ENCODE results near the gene CASP2. TPM values are rescaled to one million over a fixed set of nuclear protein-coding genes. Genes with fewer than 3 reads are reported as not detected.
"Not testable (repeated sequence)": the region's sequence is repeated elsewhere in the genome, so short reads cannot be mapped to it uniquely, and the experiment has no call there.

CASP2 gene
- total RNA-seq, 1 experiment from 2014 or later: 65.3 TPM

DNA sequence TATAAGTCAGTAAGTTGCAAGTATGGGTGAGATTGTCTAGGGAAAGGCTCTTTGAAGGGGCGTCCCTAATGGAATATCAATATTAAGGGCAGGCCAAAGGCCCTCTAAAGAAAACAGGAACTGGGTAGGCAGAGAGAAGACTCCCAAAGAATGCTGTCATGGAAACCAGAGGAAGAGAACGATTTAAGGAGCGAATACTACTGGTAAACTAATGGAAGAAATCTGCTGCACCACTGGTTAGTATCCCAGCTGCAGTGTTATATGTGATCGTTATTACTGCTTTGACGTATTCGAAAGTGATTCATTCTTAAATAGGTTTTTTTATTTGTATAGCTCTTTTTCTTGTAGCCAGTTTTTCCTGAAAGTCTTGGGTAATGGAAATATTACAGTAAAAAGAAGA, 1.3 kb downstream of the CASP2 start:
- Mint-ChIP-seq H3K36me3 (ENCODE audit: insufficient read depth in 1 of 3, low read depth in 3 of 3) (peaks cover 43 to 63% (median 55%) of the 10 kb centered on the region in 3 experiments), H3K4me3 (peak overlapping the region; percentile 91 to 95), H3K27me3 (ENCODE audit: low read depth) (peaks cover 33% of the 10 kb centered on the region), H3K9me3 (peaks cover 12 to 14% of the 10 kb centered on the region in 2 experiments), H3K4me1 (peaks cover 26 to 29% of the 10 kb centered on the region in 2 experiments), H3K27ac (no peak overlapping the region)
- peak overlapping the region; percentile 99 for H3K4me2 ChIP-seq (ENCODE audit: insufficient read depth, insufficient read length, low read length)
- no peak overlapping the region for H2BK120ac ChIP-seq (ENCODE audit: low read depth, low read length, poor library complexity, severe bottlenecking)
- no peak overlapping the region for H4K91ac ChIP-seq (ENCODE audit: insufficient read length, low read depth, low read length)
- no peak overlapping the region for H2AK5ac ChIP-seq (ENCODE audit: insufficient read length, low read length)
- H3K4ac ChIP-seq (ENCODE audit: low read depth, low read length): no peak overlapping the region
- H3K27me3 ChIP-seq (ENCODE audit: insufficient read depth, low read length): peaks cover 10% of the 10 kb centered on the region; the same call in 1 of the 2 replicates
- H3T11ph ChIP-seq (ENCODE audit: low read length): no peak overlapping the region
- no peak overlapping the region for H2AFZ ChIP-seq (ENCODE audit: low read length)
- no peak overlapping the region for H3K14ac ChIP-seq (ENCODE audit: insufficient read depth, low read length)
- H2BK15ac ChIP-seq (ENCODE audit: low read depth, low read length): no peak overlapping the region
- no CpG with 5 or more reads among the region's 6 CpGs for WGBS (ENCODE audit: extremely low coverage, insufficient read length, low lambda C conversion rate)
- H3K27ac ChIP-seq (ENCODE audit: insufficient read length, low read depth, low read length): no peak overlapping the region
- peak overlapping the region; percentile 94 for H3K9ac ChIP-seq (ENCODE audit: extremely low read depth, insufficient read length, low read length)
- DNase-seq: no peak
- H3K18ac ChIP-seq (ENCODE audit: insufficient read length, low read depth, low read length): no peak overlapping the region
- TF ChIP-seq, protein P1, sequence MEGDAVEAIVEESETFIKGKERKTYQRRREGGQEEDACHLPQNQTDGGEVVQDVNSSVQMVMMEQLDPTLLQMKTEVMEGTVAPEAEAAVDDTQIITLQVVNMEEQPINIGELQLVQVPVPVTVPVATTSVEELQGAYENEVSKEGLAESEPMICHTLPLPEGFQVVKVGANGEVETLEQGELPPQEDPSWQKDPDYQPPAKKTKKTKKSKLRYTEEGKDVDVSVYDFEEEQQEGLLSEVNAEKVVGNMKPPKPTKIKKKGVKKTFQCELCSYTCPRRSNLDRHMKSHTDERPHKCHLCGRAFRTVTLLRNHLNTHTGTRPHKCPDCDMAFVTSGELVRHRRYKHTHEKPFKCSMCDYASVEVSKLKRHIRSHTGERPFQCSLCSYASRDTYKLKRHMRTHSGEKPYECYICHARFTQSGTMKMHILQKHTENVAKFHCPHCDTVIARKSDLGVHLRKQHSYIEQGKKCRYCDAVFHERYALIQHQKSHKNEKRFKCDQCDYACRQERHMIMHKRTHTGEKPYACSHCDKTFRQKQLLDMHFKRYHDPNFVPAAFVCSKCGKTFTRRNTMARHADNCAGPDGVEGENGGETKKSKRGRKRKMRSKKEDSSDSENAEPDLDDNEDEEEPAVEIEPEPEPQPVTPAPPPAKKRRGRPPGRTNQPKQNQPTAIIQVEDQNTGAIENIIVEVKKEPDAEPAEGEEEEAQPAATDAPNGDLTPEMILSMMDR (conservative IDR thresholded peaks at IDR 0.05): no peak
- H4K8ac ChIP-seq (replicated peaks; ENCODE audit: insufficient read length, low read depth, low read length): no peak overlapping the region
- peaks cover 10% of the 10 kb centered on the region for H3K23me2 ChIP-seq (ENCODE audit: insufficient read length, low read depth, low read length, poor library complexity, severe bottlenecking)
- no peak overlapping the region for H3K56ac ChIP-seq (ENCODE audit: insufficient read length, low read depth, low read length)
- H3K4me1 ChIP-seq (ENCODE audit: insufficient read depth, low read length): peaks cover 6% of the 10 kb centered on the region; the same call in 1 of the 2 replicates
- peaks cover 10% of the 10 kb centered on the region for H3K9me3 ChIP-seq (ENCODE audit: control insufficient read depth, low read depth, low read length)
- peaks cover 16% of the 10 kb centered on the region; the same call in 1 of the 2 replicates for H3K79me2 ChIP-seq (ENCODE audit: insufficient read depth, low read length)
- no peak overlapping the region for H4K5ac ChIP-seq (ENCODE audit: insufficient read length, low read depth, low read length)
- H2BK12ac ChIP-seq (ENCODE audit: insufficient read length, low read depth, low read length): no peak overlapping the region
- H2BK5ac ChIP-seq (ENCODE audit: insufficient read length, low read length): no peak overlapping the region
- H4K20me1 ChIP-seq (ENCODE audit: control insufficient read depth, insufficient read depth, insufficient read length): no peaks in the 10 kb centered on the region
- no peaks in the 10 kb centered on the region for H3K79me1 ChIP-seq (ENCODE audit: insufficient read depth, low read depth, low read length, poor library complexity, severe bottlenecking)
- no peak overlapping the region for H2BK20ac ChIP-seq (ENCODE audit: low read depth, low read length, poor library complexity, severe bottlenecking)
- no peak overlapping the region for H3K23ac ChIP-seq (ENCODE audit: insufficient read length, low read depth, low read length)

DNA sequence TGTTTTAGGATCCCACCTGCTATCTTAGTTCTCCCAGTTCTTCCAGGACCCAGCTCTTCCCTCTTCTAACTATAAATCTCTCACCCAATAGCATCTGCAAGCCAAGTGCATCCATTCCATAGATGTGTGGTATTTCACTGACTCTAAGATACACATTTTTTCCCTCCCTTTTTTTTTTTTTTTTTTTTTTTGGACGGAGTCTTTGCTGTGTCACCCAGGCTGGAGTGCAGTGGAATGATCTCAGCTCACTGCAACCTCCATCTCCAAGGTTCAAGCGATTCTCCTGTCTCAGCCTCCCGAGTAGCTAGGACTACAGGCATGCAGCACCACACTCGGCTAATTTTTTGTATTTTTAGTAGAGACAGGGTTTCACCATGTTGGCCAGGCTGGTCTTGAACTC, 1.7 kb downstream of the CASP2 start:
- H2BK120ac ChIP-seq (ENCODE audit: low read depth, low read length, poor library complexity, severe bottlenecking); H3K27ac ChIP-seq (ENCODE audit: insufficient read length, low read depth, low read length); H3K4me1 ChIP-seq (ENCODE audit: insufficient read depth, low read length); H4K8ac ChIP-seq (replicated peaks; ENCODE audit: insufficient read length, low read depth, low read length); H3K14ac ChIP-seq (ENCODE audit: insufficient read depth, low read length); H3K9me3 ChIP-seq (ENCODE audit: control insufficient read depth, low read depth, low read length); H3K56ac ChIP-seq (ENCODE audit: insufficient read length, low read depth, low read length); H3K4ac ChIP-seq (ENCODE audit: low read depth, low read length); H2BK12ac ChIP-seq (ENCODE audit: insufficient read length, low read depth, low read length); H2AFZ ChIP-seq (ENCODE audit: low read length); H4K5ac ChIP-seq (ENCODE audit: insufficient read length, low read depth, low read length); H2BK15ac ChIP-seq (ENCODE audit: low read depth, low read length); H3K18ac ChIP-seq (ENCODE audit: insufficient read length, low read depth, low read length); H3K23ac ChIP-seq (ENCODE audit: insufficient read length, low read depth, low read length); DNase-seq; H3T11ph ChIP-seq (ENCODE audit: low read length); H3K4me2 ChIP-seq (ENCODE audit: insufficient read depth, insufficient read length, low read length); H2BK5ac ChIP-seq (ENCODE audit: insufficient read length, low read length); H4K91ac ChIP-seq (ENCODE audit: insufficient read length, low read depth, low read length); H3K9ac ChIP-seq (ENCODE audit: extremely low read depth, insufficient read length, low read length); H3K79me1 ChIP-seq (ENCODE audit: insufficient read depth, low read depth, low read length, poor library complexity, severe bottlenecking); H3K23me2 ChIP-seq (ENCODE audit: insufficient read length, low read depth, low read length, poor library complexity, severe bottlenecking); H2AK5ac ChIP-seq (ENCODE audit: insufficient read length, low read length); H4K20me1 ChIP-seq (ENCODE audit: control insufficient read depth, insufficient read depth, insufficient read length); H2BK20ac ChIP-seq (ENCODE audit: low read depth, low read length, poor library complexity, severe bottlenecking): not testable (repeated sequence)
- peaks cover 12 to 14% of the 10 kb centered on the region in 2 experiments for H3K9me3 Mint-ChIP-seq
- Histone ChIP-seq H3K79me2 (ENCODE audit: insufficient read depth, low read length) (peaks cover 16% of the 10 kb centered on the region; the same call in 1 of the 2 replicates), H3K27me3 (ENCODE audit: insufficient read depth, low read length) (peaks cover 10% of the 10 kb centered on the region; the same call in 1 of the 2 replicates)
- H3K27me3 Mint-ChIP-seq (ENCODE audit: low read depth): peaks cover 31% of the 10 kb centered on the region
- peak overlapping the region; percentile 91 to 95 for H3K4me3 Mint-ChIP-seq
- H3K4me1 Mint-ChIP-seq: peaks cover 21 to 24% of the 10 kb centered on the region in 2 experiments
- H3K36me3 Mint-ChIP-seq (ENCODE audit: insufficient read depth in 1 of 3, low read depth in 3 of 3): peaks cover 46 to 68% (median 60%) of the 10 kb centered on the region in 3 experiments
- peak overlapping the region in 1 of 3 experiments; percentile 61; a peak in 1 of 7 replicates for H3K27ac Mint-ChIP-seq
- WGBS (ENCODE audit: extremely low coverage, insufficient read length, low lambda C conversion rate): no CpG with 5 or more reads among the region's 4 CpGs
